T-helper 1 cell treated with Interleukin-12 subunit alpha and Interleukin-12 subunit beta and Interleukin-4 antibody, amounts not matched to agents 30 μg/mL and 1 μg/mL, for 36 hours (primary cell): Measurements from ENCODE around the gene SOCS6.

ENCODE experiments used
- H3K27ac Mint-ChIP-seq: one replicate; pipeline ENCODE4 v1.8.0; 2021; ENCODE audit warnings: mild to moderate bottlenecking, mixed read lengths
- H3K27me3 Mint-ChIP-seq: one replicate; pipeline ENCODE4 v1.8.0; 2021; ENCODE audit warnings: low read depth, mixed read lengths
- H3K36me3 Mint-ChIP-seq: one replicate; pipeline ENCODE4 v1.8.0; 2021; ENCODE audit warnings: low read depth, mixed read lengths
- H3K4me1 Mint-ChIP-seq: one replicate; pipeline ENCODE4 v1.8.0; 2021; ENCODE audit warnings: low read depth, mixed read lengths
- H3K4me3 Mint-ChIP-seq: one replicate; pipeline ENCODE4 v1.8.0; 2021; ENCODE audit warnings: mild to moderate bottlenecking, moderate library complexity, mixed read lengths
- H3K9me3 Mint-ChIP-seq: one replicate; pipeline ENCODE4 v1.8.0; 2021; ENCODE audit warnings: mixed read lengths

SOCS6 gene

DNA sequence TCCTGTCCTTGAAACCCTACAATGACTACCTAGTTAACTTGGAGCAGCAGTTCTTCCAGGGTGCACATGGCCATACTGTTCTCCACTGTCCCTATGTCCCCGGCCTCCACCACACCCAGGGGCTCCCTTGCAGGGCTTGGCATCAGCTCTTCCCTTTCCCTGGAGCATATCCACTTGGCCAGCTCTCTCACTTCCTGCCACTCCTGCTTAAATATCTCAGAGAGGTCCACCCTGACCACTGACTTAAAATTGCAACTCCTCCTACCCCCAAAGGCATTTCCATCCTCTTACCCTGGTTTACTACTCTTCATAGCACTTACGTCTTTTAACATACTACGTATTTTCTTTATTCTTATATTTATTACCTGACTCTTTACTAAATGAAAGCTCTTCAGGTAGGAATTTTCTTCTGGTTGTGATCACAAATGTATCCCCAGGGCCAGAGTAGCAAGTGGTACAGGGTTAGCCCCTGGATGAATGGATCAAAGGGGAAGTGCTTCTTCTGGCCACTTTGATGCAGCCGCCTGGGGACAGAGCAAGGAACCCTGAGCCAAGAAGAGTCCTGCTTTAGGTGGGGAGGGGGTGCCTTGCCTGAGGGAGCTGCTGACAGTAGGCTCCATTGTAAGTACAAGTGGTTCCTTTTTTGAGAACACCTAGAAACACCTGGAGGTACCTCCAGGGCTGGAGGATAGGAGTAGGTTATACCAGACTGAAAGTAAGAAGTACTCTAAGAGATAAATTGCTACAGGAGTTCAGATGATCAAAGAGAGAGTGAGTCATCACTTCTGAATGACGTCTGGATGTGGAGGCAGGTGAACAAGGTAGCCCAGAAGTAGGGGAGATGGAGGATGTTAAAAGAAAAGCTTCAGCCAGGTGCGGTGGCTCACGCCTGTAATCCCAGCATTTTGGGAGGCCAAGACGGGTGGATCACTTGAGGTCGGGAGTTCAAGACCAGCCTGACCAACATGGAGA lies 82.2 kb downstream of the SOCS6 start:
- H3K36me3 Mint-ChIP-seq: no peaks in the 10 kb centered on the region
- H3K4me3 Mint-ChIP-seq: no peak overlapping the region
- H3K4me1 Mint-ChIP-seq: no peaks in the 10 kb centered on the region
- no peaks in the 10 kb centered on the region for H3K9me3 Mint-ChIP-seq
- H3K27ac Mint-ChIP-seq: no peak overlapping the region
- peaks cover 5% of the 10 kb centered on the region for H3K27me3 Mint-ChIP-seq

DNA sequence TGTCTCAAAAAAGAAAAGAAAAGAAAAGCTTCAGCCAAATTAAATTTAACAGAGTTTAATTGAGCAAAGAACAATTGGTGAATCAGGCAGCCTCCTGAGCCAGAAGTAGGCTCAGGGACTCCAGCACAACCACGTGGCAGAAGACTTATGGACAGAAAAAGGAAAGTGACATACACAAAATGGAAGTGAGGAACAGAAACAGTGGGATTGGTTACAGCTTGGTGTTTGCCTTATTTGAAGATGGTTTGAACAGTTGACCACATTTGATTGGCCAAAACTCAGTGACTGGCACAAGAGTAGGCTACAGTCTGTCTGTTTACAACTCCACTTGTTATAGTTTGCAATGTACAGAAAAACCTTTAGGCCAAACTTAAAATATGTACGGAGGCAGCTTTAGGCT lies 83.1 kb downstream of the SOCS6 start:
- no peaks in the 10 kb centered on the region for H3K4me1 Mint-ChIP-seq
- no peak overlapping the region for H3K27ac Mint-ChIP-seq
- H3K36me3 Mint-ChIP-seq: no peaks in the 10 kb centered on the region
- H3K4me3 Mint-ChIP-seq: no peak overlapping the region
- peaks cover 5% of the 10 kb centered on the region for H3K27me3 Mint-ChIP-seq
- no peaks in the 10 kb centered on the region for H3K9me3 Mint-ChIP-seq

DNA sequence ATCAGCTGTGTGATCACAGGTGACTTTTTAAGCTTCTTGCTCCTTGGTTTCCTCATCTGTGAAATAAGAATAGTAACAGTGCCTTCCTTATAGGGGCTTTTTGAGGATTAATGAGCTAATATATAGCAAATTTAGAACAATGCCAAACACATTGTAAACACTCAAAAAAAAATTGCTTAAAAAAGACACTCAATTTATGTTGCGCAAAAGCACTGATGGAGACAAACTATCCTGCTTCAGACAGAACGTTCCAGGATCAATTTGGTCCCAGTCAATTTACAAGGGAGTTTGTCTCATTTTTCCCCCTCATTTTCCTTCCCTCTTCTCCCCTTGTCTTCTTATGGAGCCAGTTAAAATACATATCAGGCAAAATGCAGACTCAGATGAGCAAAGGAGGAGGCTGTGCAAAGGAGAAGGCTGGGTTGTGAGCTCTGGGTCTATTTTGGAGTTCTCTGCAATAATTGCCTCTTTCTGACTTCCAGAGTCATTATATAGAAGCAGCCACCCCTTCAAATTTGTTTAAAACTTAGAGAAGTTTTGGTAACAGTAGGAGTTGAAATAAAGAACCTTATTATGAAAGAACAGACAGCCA lies 83.7 kb downstream of the SOCS6 start:
- H3K4me1 Mint-ChIP-seq: no peaks in the 10 kb centered on the region
- no peak overlapping the region for H3K27ac Mint-ChIP-seq
- H3K4me3 Mint-ChIP-seq: no peak overlapping the region
- H3K27me3 Mint-ChIP-seq: peaks cover 5% of the 10 kb centered on the region
- no peaks in the 10 kb centered on the region for H3K36me3 Mint-ChIP-seq
- no peaks in the 10 kb centered on the region for H3K9me3 Mint-ChIP-seq

GRCh38 chr18:70373042-70373519 lies 84.2 kb downstream of the SOCS6 start:
- Mint-ChIP-seq H3K9me3 (no peaks in the 10 kb centered on the region), H3K27ac (no peak overlapping the region), H3K4me3 (no peak overlapping the region), H3K36me3 (no peaks in the 10 kb centered on the region), H3K27me3 (peaks cover 5% of the 10 kb centered on the region), H3K4me1 (no peaks in the 10 kb centered on the region)

DNA sequence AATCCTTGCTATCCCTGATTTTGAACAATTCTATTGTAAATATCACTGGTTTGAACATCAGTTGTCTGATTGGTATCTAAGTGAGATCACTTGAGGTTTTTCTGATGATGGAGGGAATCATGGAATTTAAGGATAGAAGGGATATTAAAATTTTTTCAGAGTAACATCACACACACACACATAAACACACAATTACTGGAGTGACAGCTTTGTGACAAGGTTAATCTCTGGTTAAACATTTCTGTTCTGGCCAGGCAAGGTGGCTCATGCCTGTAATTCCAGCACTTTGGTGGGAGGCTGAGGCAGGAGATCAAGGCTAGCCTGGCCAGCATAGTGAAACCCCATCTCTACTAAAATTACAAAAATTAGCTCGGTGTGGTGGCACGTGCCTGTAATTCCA lies 85.3 kb downstream of the SOCS6 start:
- Mint-ChIP-seq H3K9me3 (no peaks in the 10 kb centered on the region), H3K27ac (no peak overlapping the region), H3K4me1 (no peaks in the 10 kb centered on the region), H3K27me3 (peaks cover 5% of the 10 kb centered on the region), H3K36me3 (no peaks in the 10 kb centered on the region), H3K4me3 (no peak overlapping the region)

- no peaks in the 10 kb centered on the region for H3K9me3 Mint-ChIP-seq
- no peaks in the 10 kb centered on the region for H3K36me3 Mint-ChIP-seq
- H3K4me3 Mint-ChIP-seq: no peak overlapping the region
- peaks cover 5% of the 10 kb centered on the region for H3K27me3 Mint-ChIP-seq
- H3K4me1 Mint-ChIP-seq: no peaks in the 10 kb centered on the region
- no peak overlapping the region for H3K27ac Mint-ChIP-seq
Observed at GRCh38 chr18:70376137-70376913, 87.5 kb downstream of the SOCS6 start.

DNA sequence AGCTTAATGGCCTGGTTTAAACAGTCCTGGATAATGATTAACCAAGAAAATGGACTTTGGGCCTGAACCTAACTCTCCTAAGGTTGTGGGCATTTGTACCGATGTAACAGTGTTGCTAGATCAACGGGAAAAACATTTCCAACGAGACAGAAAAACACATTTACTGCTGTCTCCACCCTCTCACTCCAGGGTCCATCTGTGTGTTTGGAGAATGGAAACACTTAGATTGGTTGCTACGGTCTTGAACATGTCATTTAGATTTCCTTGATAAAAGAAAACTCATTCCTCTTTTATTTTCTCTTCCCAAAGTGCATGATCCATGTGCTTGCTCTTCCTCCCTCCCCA lies 88.0 kb downstream of the SOCS6 start:
- Mint-ChIP-seq H3K27me3 (peaks cover 5% of the 10 kb centered on the region), H3K4me3 (no peak overlapping the region), H3K4me1 (peaks cover 3% of the 10 kb centered on the region), H3K36me3 (no peaks in the 10 kb centered on the region), H3K9me3 (no peaks in the 10 kb centered on the region), H3K27ac (no peak overlapping the region)

- Mint-ChIP-seq H3K27ac (no peak overlapping the region), H3K4me3 (no peak overlapping the region), H3K27me3 (peaks cover 5% of the 10 kb centered on the region), H3K36me3 (no peaks in the 10 kb centered on the region), H3K9me3 (no peaks in the 10 kb centered on the region), H3K4me1 (peaks cover 3% of the 10 kb centered on the region)
Observed at GRCh38 chr18:70377317-70377799, 88.5 kb downstream of the SOCS6 start.

GRCh38 chr18:70377857-70378701 lies 89.2 kb downstream of the SOCS6 start:
- Mint-ChIP-seq H3K36me3 (no peaks in the 10 kb centered on the region), H3K9me3 (no peaks in the 10 kb centered on the region), H3K27me3 (peaks cover 1% of the 10 kb centered on the region), H3K4me3 (no peak overlapping the region), H3K27ac (no peak overlapping the region), H3K4me1 (peaks cover 3% of the 10 kb centered on the region)
